ENCODE data around the gene ARHGEF19. TPM values are rescaled to one million over a fixed set of nuclear protein-coding genes. Genes with fewer than 3 reads are reported as not detected.

The ARHGEF19 gene
- total and polyA plus RNA-seq, 12 donors = 4.8 to 46.2 (median 22.1) TPM

- Histone ChIP-seq H3K27me3 (no peaks in the 10 kb centered on the region), H3K4me3 (no peak overlapping the region), H3K27ac (peak overlapping the region; percentile 17 to 61 (median 52)), H3K36me3 (replicated peaks in 1 of 2) (peaks cover 0 to 36% of the 10 kb centered on the region in 2 donors), H3K9me3 (replicated peaks in 1 of 3) (no peaks in the 10 kb centered on the region), H3K4me1 (replicated peaks in 1 of 2) (peaks cover 24 to 35% of the 10 kb centered on the region in 2 donors)
- intact Hi-C loops (cut with DNase I) = loop anchor here in 1 of 2 donors (10.0 kb wide), 1 partner anchor 100 kb away; the partner anchor contains the start of gene FBXO42
- WGBS, 4 donors = 30 to 43% (median 33%) methylated on average over 4 of the region's 4 CpGs
- peak in 4 of 7 donors; percentile 37 to 74 (median 55) for DNase-seq
- TF ChIP-seq CTCF (IDR thresholded peaks at IDR 0.05) (no peak), POLR2A (IDR thresholded peaks at IDR 0.05) (no peak)
These were observed 41.9 kb upstream of the ARHGEF19 start for GRCh38 chr1:16254263-16254928.

- WGBS, 4 donors = 54 to 66% (median 64%) methylated on average over 5 of the region's 5 CpGs
- intact Hi-C loops (cut with DNase I) = loop anchor here in 1 of 2 donors (10.0 kb wide), 1 partner anchor 101 kb away; the partner anchor contains the start of gene FBXO42
- TF ChIP-seq POLR2A (IDR thresholded peaks at IDR 0.05) = no peak
- TF ChIP-seq CTCF (IDR thresholded peaks at IDR 0.05) = no peak
- Histone ChIP-seq H3K9me3 (replicated peaks in 1 of 3) (no peaks in the 10 kb centered on the region), H3K27me3 (no peaks in the 10 kb centered on the region), H3K27ac (peak overlapping the region; percentile 5 to 59 (median 17)), H3K4me1 (replicated peaks in 1 of 2) (peaks cover 34 to 45% of the 10 kb centered on the region in 2 donors), H3K4me3 (no peak overlapping the region), H3K36me3 (replicated peaks in 1 of 2) (peaks cover 0 to 36% of the 10 kb centered on the region in 2 donors)
- peak in 2 of 7 donors; percentile 12 to 54 for DNase-seq
These were observed 41.0 kb upstream of the ARHGEF19 start for GRCh38 chr1:16253332-16253922.

GRCh38 chr1:16252912-16253311, 40.5 kb upstream of the ARHGEF19 start:
- Histone ChIP-seq H3K36me3 (replicated peaks in 1 of 2) (peaks cover 0 to 36% of the 10 kb centered on the region in 2 donors), H3K27me3 (no peaks in the 10 kb centered on the region), H3K27ac (peak overlapping the region in 1 of 5 donors; percentile 59), H3K4me1 (replicated peaks in 1 of 2) (peaks cover 39 to 50% of the 10 kb centered on the region in 2 donors), H3K4me3 (no peak overlapping the region), H3K9me3 (replicated peaks in 1 of 3) (no peaks in the 10 kb centered on the region)
- WGBS, 4 donors = 82 to 95% (median 89%) methylated on average over 2 of the region's 2 CpGs
- TF ChIP-seq CTCF (IDR thresholded peaks at IDR 0.05) = no peak
- TF ChIP-seq POLR2A (IDR thresholded peaks at IDR 0.05) = no peak
- DNase-seq = no peak
- intact Hi-C loops (cut with DNase I) = loop anchor here in 1 of 2 donors (10.0 kb wide), 1 partner anchor 102 kb away; the partner anchor contains the start of gene FBXO42

GRCh38 chr1:16251381-16251780, 38.9 kb upstream of the ARHGEF19 start:
- TF ChIP-seq CTCF (IDR thresholded peaks at IDR 0.05) = no peak
- TF ChIP-seq POLR2A (IDR thresholded peaks at IDR 0.05) = no peak
- peaks cover 40 to 53% of the 10 kb centered on the region in 2 donors for H3K4me1 ChIP-seq (replicated peaks in 1 of 2)
- no peaks in the 10 kb centered on the region for H3K9me3 ChIP-seq (replicated peaks in 1 of 3)
- H3K36me3 ChIP-seq (replicated peaks in 1 of 2) = peaks cover 0 to 38% of the 10 kb centered on the region in 2 donors
- peak in 2 of 7 donors; percentile 20 to 49 for DNase-seq
- 90 to 95% (median 92%) methylated on average over 9 to 10 of the region's 10 CpGs for WGBS, 4 donors
- intact Hi-C loops (cut with DNase I) = loop anchor here in 1 of 2 donors (10.0 kb wide), 1 partner anchor 103 kb away; the partner anchor contains the start of gene FBXO42
- H3K27me3 ChIP-seq = no peaks in the 10 kb centered on the region
- peak overlapping the region in 3 of 5 donors; percentile 77 to 85 (median 80) for H3K27ac ChIP-seq
- no peak overlapping the region for H3K4me3 ChIP-seq

All from adrenal gland (tissue), 12 donors.